Superior temporal gyrus (tissue), 1 donor: ENCODE results near the gene C19orf53.

Source experiments
- DNase-seq: peaks from one replicate; pipeline ENCODE4 v3.0.0-alpha.2; 2016; ENCODE audit errors: extremely low spot score

The C19orf53 gene

GRCh38 chr19:13796301-13797057, 22.2 kb downstream of the C19orf53 start:
- DNase-seq = no peak

DNA sequence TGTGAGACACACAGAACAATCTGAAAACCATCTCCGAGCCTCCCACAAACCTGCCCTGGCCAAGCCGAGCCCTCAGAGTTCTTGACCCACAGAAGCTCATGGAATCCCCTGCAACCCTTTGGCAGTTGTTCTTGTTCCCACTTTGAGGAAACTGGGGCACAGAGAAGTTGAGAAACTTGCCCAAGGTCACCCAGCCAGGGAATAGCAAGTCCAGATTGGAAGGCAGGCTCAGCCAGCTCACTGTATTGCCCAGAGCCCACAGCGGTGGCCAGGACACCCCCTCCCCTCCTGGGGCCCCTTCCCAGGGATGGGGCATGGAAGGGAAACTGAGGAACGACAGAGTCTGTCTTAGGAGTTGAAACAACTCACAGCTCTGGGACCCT, 22.8 kb downstream of the C19orf53 start:
- no peak for DNase-seq

GRCh38 chr19:13797870-13798269, 23.6 kb downstream of the C19orf53 start:
- no peak for DNase-seq

- DNase-seq = no peak
These were observed 25.4 kb downstream of the C19orf53 start for GRCh38 chr19:13799669-13800068.

- no peak for DNase-seq
These were observed 28.8 kb downstream of the C19orf53 start for GRCh38 chr19:13803038-13803437.

- no peak for DNase-seq
These were observed 30.8 kb downstream of the C19orf53 start for GRCh38 chr19:13804830-13805683.

GRCh38 chr19:13806728-13807127, 32.5 kb downstream of the C19orf53 start:
- no peak for DNase-seq

DNA sequence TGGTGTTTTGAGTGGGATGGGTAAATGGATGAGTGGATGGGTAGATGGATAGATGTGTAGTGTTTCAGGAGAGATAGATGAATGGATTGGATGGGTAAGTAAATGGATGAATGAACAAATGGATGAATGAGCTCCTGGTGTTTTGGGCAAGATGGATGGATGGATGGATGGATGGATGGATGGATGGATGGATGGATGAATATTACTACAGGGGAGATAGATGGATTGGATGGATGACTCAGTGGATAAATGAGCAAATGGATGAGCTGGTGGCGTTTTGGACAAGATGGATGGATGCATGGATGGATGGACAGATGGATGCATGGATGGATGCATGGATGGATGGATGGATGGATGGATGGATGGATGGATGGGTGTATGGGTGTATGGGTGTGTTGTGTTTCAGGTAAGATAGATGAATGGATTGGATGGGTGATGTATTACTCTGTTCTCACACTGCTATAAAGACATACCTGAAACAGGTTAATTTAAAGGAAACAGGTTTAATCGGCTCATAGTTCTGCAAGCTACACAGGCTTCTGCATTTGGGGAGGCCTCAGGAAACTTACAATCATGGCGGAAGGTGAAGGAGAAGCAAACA, 33.3 kb downstream of the C19orf53 start:
- DNase-seq = no peak

DNA sequence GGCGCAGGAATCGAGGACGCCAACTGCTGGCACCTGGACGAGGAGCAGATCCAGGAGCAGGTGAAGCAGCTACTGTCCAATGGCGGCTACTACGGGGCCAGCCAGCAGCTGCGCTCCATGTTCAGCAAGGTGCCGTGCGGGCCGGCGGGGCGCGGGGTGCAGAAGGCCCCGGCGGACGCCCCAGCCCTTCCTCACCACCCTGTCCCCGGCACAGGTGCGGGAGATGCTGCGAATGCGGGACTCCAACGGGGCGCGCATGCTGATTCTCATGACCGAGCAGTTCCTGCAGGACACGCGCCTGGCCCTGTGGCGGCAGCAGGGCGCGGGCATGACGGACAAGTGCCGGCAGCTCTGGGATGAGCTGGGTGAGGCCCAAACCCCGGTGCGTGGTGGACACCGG, 34.6 kb downstream of the C19orf53 start:
- no peak for DNase-seq

DNA sequence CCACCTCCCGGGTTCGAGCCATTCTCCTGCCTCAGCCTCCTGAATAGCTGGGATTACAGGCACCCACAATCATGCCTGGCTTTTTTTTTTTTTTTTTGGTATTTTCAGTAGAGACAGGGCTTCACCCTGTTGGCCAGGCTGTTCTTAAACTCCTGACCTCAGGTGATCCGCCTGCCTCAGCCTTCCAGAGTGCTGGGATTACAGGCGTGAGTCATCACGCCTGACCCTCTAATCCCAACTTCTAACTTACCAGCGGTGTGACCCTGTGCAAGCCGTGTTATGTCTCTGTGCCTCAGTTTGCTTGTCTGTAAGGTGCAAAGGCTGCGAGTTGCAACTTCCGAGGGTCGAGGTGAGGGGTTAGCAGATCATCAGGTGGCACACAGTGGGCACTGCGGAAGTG, 38.3 kb downstream of the C19orf53 start:
- no peak for DNase-seq

GRCh38 chr19:13813147-13813546, 38.9 kb downstream of the C19orf53 start:
- no peak for DNase-seq

DNA sequence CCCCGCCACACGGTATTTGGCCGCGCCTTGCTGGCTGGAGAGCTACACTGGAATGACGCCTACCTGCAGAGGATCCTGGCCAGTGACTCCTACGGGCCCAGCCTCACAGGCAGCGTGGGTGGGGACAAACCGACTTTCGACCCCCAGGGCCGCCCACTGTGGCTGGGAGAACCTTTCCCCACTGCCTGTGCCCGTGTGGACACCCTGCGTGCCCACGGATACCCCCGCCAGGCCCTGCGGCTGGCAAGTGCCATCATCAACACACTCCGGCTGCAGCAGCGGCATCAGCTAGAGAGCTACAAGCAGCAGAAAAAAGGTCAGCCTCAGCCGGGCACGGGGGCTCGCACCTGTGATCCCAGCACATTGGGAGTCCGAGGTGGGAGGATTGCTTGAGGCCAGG, 40.3 kb downstream of the C19orf53 start:
- DNase-seq = no peak

DNA sequence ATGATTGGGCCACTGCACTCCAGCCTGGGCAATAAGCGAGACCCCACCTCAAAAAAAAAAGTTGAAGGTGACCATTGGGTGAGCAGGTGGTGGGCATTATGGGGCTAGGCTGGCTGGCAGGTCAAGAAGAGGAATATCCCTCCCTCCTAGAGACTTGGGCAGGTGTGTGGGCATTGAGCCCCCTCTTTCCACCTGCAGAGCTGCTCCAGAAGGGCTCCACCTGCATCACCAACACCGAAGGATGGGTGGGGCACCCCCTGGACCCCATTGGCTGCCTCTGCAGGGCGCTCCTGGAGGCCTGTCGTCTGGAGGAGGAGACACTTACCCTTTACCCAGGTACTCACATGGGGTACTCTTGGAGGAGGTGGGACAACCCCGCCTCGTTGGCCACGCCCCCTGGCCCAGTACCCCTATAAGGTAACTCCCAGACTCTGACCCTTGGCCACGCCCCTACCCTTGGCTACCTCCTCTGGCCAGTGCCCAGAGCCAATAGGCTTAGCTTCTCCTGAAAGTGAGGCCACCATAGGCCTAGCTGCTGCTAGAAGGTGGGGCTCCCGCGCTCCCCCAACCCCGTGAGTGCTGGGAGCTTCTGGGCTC, 42.9 kb downstream of the C19orf53 start:
- no peak for DNase-seq

GRCh38 chr19:13817615-13818371, 43.5 kb downstream of the C19orf53 start:
- no peak for DNase-seq

GRCh38 chr19:13819238-13819637, 45.0 kb downstream of the C19orf53 start:
- no peak for DNase-seq

DNA sequence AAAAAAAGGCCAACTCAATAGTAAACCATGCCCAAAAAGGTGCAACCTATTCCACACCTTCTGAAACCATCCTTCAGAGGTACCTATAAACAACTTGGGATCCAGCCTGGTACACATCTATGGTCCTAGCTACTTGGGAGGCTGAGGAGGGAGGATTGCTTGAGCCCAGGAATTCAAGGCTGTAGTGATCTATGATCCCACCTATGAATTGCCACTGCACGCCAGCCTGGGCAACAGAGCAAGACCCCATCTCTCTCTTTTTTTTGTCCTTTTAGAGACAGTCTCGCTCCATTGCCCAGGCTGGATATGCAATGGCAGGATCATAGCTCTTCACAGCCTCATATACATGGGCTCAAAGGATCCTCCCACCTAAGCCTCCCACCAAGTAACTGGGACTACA, 47.0 kb downstream of the C19orf53 start:
- no peak for DNase-seq

DNA sequence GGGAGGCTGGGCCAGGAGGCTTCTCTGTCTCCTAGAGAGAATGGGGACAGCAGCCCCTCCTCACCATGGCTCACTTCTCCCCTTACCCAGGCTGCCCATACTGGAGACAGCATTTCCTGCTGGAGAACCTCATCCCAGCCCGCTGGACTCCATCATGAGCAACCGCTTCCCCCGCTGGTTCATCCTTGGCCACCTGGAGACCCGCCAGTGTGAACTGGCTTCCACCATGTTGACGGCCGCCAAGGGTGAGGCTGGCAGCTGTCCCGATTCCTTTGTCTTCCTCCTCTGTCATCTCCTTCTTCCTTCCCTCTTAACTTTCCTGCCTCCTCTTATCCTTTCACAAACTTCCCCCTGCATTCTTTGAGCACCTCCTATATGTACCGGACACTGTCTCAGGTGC, 49.0 kb downstream of the C19orf53 start:
- DNase-seq = no peak

GRCh38 chr19:13823901-13824300, 49.6 kb downstream of the C19orf53 start:
- DNase-seq = no peak

GRCh38 chr19:13824703-13825102, 50.4 kb downstream of the C19orf53 start:
- no peak for DNase-seq

DNA sequence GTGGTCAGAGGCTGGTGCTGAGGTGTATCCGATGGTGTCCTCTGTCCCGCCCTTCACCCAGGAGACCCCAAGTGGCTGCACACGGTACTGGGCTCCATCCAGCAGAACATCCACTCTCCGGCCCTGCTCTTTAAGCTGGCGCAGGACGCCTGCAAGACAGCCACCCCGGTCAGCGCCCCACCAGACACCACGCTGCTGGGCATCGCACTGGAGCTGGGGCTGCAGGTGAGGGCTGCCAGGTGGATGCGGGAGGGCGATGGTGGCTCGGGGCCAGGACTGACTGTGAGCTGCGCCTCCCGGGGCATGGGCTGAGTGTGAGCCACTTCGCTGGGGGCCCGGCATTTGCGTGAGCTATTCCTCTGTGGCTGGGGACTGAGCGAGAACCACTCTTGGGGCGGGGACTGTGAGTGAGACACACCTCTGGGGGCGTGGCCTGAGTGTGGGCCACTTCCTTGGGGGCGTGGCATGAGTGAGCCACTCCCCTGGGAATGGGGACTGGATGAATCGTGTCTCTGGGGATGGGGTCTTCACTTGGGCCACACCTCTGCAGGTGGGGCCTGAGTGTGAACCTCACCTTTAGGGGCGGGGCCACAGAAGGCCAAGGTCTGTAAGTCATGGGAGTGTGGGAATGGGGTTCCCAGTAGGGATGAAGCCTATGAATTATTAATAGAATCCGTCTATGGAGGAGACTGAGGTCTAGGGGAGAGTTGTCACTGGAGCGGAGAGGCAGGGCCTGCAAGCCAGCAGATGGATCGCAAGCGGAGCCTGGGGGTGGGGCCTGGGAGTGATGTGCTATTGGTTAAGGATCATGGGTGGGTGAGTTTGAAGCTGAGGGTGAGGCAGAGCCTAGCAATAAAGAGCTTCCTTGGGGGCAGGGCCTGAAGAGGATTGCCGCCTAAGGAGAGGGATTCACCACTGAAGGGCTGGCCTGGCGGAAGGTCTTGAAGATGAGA, 51.5 kb downstream of the C19orf53 start:
- DNase-seq = no peak
